ENCODE measurements around the gene COX4I2.

GRCh38 chr20:31633339-31633914 is 4.3 kb upstream of the COX4I2 start:
- TF ChIP-seq CTCF (conservative IDR thresholded peaks at IDR 0.05; ENCODE audit: low read depth, low read length) (no peak), POLR2A (IDR thresholded peaks at IDR 0.05; ENCODE audit: low read depth, low read length) (no peak), RCOR1 (IDR thresholded peaks at IDR 0.05; ENCODE audit: insufficient replicate concordance, low read length) (no peak), RAD21 (IDR thresholded peaks at IDR 0.05; ENCODE audit: low read length) (no peak), CHD1 (IDR thresholded peaks at IDR 0.05; ENCODE audit: low read depth, low read length) (no peak), CEBPB (IDR thresholded peaks at IDR 0.05; ENCODE audit: low read depth, low read length) (no peak), MAFK (IDR thresholded peaks at IDR 0.05; ENCODE audit: low read depth, low read length) (no peak), USF2 (IDR thresholded peaks at IDR 0.05; ENCODE audit: low read depth, low read length) (no peak), FOS (IDR thresholded peaks at IDR 0.05; ENCODE audit: low read depth, low read length) (no peak), MXI1 (IDR thresholded peaks at IDR 0.05; ENCODE audit: borderline replicate concordance, low read depth, low read length) (no peak)
